ENCODE results near the gene ACOT6.
A peak's percentile ranks its signal among the peaks of the same experiment; 100 is the strongest.

The ACOT6 gene

DNA sequence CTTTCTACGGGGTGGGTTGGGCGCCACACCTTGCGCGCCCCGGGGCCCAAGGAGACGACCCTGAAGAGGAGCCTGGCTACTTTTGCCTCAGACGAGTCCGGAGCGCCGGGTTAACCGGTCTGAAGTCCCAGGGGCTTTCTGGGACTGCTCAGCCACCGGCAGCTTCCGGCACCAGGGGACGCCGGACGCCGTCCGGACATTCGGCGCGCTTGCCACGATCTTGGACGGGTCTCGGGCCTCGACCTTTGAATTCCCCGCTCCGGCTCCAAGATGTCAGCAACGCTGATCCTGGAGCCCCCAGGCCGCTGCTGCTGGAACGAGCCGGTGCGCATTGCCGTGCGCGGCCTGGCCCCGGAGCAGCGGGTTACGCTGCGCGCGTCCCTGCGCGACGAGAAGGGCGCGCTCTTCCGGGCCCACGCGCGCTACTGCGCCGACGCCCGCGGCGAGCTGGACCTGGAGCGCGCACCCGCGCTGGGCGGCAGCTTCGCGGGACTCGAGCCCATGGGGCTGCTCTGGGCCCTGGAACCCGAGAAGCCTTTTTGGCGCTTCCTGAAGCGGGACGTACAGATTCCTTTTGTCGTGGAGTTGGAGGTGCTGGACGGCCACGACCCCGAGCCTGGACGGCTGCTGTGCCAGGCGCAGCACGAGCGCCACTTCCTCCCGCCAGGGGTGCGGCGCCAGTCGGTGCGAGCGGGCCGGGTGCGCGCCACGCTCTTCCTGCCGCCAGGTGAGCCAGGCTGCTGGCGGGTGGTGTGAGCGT is 20.4 kb upstream of the ACOT6 start, which contains the start of gene ACOT4:
Gene ACOT4 (plus strand): TSS at position 184 of the 760 bp plus-strand sequence. CDS start 87 bp downstream, at position 271.
- no peak; the same call in 1 of the 2 replicates for TF ChIP-seq CTCF (IDR thresholded peaks at IDR 0.05; ENCODE audit: low read length)
- TF ChIP-seq EZH2 (IDR thresholded peaks at IDR 0.05; ENCODE audit: borderline replicate concordance, low read length), result no peak
- no peaks in the 10 kb centered on the region for H3K9me2 ChIP-seq (ENCODE audit: low read depth, low read length)
- no peaks in the 10 kb centered on the region for H3K9me3 ChIP-seq (ENCODE audit: low read length)
- H3K79me2 ChIP-seq (ENCODE audit: insufficient read depth, low read length), result no peaks in the 10 kb centered on the region
- H3K27ac ChIP-seq (ENCODE audit: low read depth, low read length, poor library complexity, severe bottlenecking), result no peak within 1 kb of the TSS
- H4K20me1 ChIP-seq (ENCODE audit: insufficient read depth, low read length), result no peaks in the 10 kb centered on the region
- peak within 1 kb of the TSS; percentile 61; the same call in 1 of the 2 replicates for H3K9ac ChIP-seq (ENCODE audit: low read length)
- no peaks in the 10 kb centered on the region for H3K36me3 ChIP-seq (ENCODE audit: insufficient read depth, low read length)
- H3K4me2 ChIP-seq (ENCODE audit: low read length), result peak within 1 kb of the TSS; percentile 76
- no peaks in the 10 kb centered on the region for H3K27me3 ChIP-seq (ENCODE audit: insufficient read depth, low read length)
- peak within 1 kb of the TSS; percentile 65 for H3K4me3 ChIP-seq (ENCODE audit: low read depth, low read length, poor library complexity, severe bottlenecking)
- H3F3A ChIP-seq (ENCODE audit: insufficient read depth, low read length), result no peaks in the 10 kb centered on the region; the same call in 1 of the 2 replicates
- peak within 1 kb of the TSS; percentile 30; the same call in 1 of the 2 replicates for H2AFZ ChIP-seq (ENCODE audit: low read length)
- H3K4me1 ChIP-seq (ENCODE audit: insufficient read depth, low read length, severe bottlenecking), result peaks cover 17% of the 10 kb centered on the region

DNA sequence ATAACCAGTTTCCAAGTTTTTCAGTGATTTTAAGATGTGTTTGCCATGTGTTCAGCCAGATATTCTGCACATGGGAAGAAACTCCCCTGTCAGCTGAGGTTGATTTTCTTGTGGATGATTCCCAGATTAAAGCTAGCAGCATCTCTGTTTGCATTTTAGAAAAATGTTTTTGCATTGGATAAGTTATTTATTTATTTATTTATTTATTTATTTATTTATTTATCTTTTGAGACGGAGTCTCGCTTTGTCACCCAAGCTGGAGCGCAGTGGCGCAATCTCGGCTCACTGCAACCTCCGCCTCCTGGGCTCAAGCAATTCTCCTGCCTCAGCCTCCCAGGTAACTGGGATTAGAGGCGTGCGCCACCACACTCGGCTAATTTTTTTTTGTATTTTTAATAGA is 17.8 kb upstream of the ACOT6 start:
- Histone ChIP-seq H3K9me3 (ENCODE audit: low read length) (no peaks in the 10 kb centered on the region), H3K79me2 (ENCODE audit: insufficient read depth, low read length) (no peaks in the 10 kb centered on the region), H2AFZ (ENCODE audit: low read length) (no peak overlapping the region), H3K4me3 (ENCODE audit: low read depth, low read length, poor library complexity, severe bottlenecking) (no peak overlapping the region), H3K27ac (ENCODE audit: low read depth, low read length, poor library complexity, severe bottlenecking) (no peak overlapping the region), H3K27me3 (ENCODE audit: insufficient read depth, low read length) (no peaks in the 10 kb centered on the region), H3F3A (ENCODE audit: insufficient read depth, low read length) (no peaks in the 10 kb centered on the region; the same call in 1 of the 2 replicates), H3K36me3 (ENCODE audit: insufficient read depth, low read length) (no peaks in the 10 kb centered on the region), H3K4me1 (ENCODE audit: insufficient read depth, low read length, severe bottlenecking) (peaks cover 17% of the 10 kb centered on the region), H4K20me1 (ENCODE audit: insufficient read depth, low read length) (no peaks in the 10 kb centered on the region), H3K4me2 (ENCODE audit: low read length) (no peak overlapping the region), H3K9me2 (ENCODE audit: low read depth, low read length) (no peaks in the 10 kb centered on the region), H3K9ac (ENCODE audit: low read length) (no peak overlapping the region)
- no peak for TF ChIP-seq EZH2 (IDR thresholded peaks at IDR 0.05; ENCODE audit: borderline replicate concordance, low read length)
- TF ChIP-seq CTCF (IDR thresholded peaks at IDR 0.05; ENCODE audit: low read length), result no peak

GRCh38 chr14:73599499-73599898 is 12.8 kb upstream of the ACOT6 start:
- no peaks in the 10 kb centered on the region for H3K4me1 ChIP-seq (ENCODE audit: insufficient read depth, low read length, severe bottlenecking)
- H3K79me2 ChIP-seq (ENCODE audit: insufficient read depth, low read length), result no peaks in the 10 kb centered on the region
- no peaks in the 10 kb centered on the region for H3K9me2 ChIP-seq (ENCODE audit: low read depth, low read length)
- no peaks in the 10 kb centered on the region for H4K20me1 ChIP-seq (ENCODE audit: insufficient read depth, low read length)
- H2AFZ ChIP-seq (ENCODE audit: low read length), result no peak overlapping the region
- no peak for TF ChIP-seq CTCF (IDR thresholded peaks at IDR 0.05; ENCODE audit: low read length)
- TF ChIP-seq EZH2 (IDR thresholded peaks at IDR 0.05; ENCODE audit: borderline replicate concordance, low read length), result no peak
- no peak overlapping the region for H3K9ac ChIP-seq (ENCODE audit: low read length)
- H3K9me3 ChIP-seq (ENCODE audit: low read length), result no peaks in the 10 kb centered on the region
- H3F3A ChIP-seq (ENCODE audit: insufficient read depth, low read length), result no peaks in the 10 kb centered on the region
- H3K4me2 ChIP-seq (ENCODE audit: low read length), result no peak overlapping the region
- no peak overlapping the region for H3K4me3 ChIP-seq (ENCODE audit: low read depth, low read length, poor library complexity, severe bottlenecking)
- H3K27ac ChIP-seq (ENCODE audit: low read depth, low read length, poor library complexity, severe bottlenecking), result no peak overlapping the region
- H3K36me3 ChIP-seq (ENCODE audit: insufficient read depth, low read length), result no peaks in the 10 kb centered on the region
- H3K27me3 ChIP-seq (ENCODE audit: insufficient read depth, low read length), result no peaks in the 10 kb centered on the region

All from OCI-LY1 (cell line).